HepG2 (cell line): ENCODE data around the gene TOP1. TPM values are rescaled to one million over a fixed set of nuclear protein-coding genes. Genes with fewer than 3 reads are reported as not detected.

ENCODE experiments used
- AHR ChIP-seq: IDR thresholded peaks from 2 replicates; pipeline ENCODE4 v1.6.1; 2018; ENCODE audit warnings: missing genetic modification reagents, missing compliant biosample characterization
- DMAP1 ChIP-seq: IDR thresholded peaks from 2 replicates; pipeline ENCODE4 v1.6.1; 2016
- FOXA1 ChIP-seq, 2 experiments: fragments of 450-650 bp in 1 of 2; sonication (generic) in 1 of 2; formaldehyde crosslinking in 1 of 2; IDR thresholded peaks; 2 replicates each; pipeline versions ENCODE4 v1.4.0 to v1.6.1; 2016 to 2020; ENCODE audit warnings: missing genetic modification reagents in 1 of 2
- FOXA3 ChIP-seq: IDR thresholded peaks from 2 replicates; pipeline ENCODE4 v1.6.1; 2016; ENCODE audit warnings: missing genetic modification reagents, missing compliant biosample characterization
- KAT2B ChIP-seq: fragments of 150-350 bp; IDR thresholded peaks from 2 replicates; pipeline ENCODE4 v1.6.1; 2014; ENCODE audit warnings: low read depth, low read length, borderline replicate concordance
- KLF6 ChIP-seq: IDR thresholded peaks from 2 replicates; pipeline ENCODE4 v1.8.0; 2016; ENCODE audit warnings: missing biosample characterization, missing genetic modification reagents
- NR2C2 ChIP-seq: sonication (generic); formaldehyde crosslinking; IDR thresholded peaks from 2 replicates; pipeline ENCODE4 v1.4.0; 2020; ENCODE audit warnings: missing genetic modification reagents, mild to moderate bottlenecking, moderate library complexity, borderline replicate concordance
- PHF8 ChIP-seq: sonication (generic); formaldehyde crosslinking; IDR thresholded peaks from 2 replicates; pipeline ENCODE4 v1.5.0; 2020; ENCODE audit warnings: missing genetic modification reagents
- SAP130 ChIP-seq: IDR thresholded peaks from 2 replicates; pipeline ENCODE4 v1.6.1; 2016; ENCODE audit warnings: low read depth
- SMYD3 ChIP-seq: sonication (generic); formaldehyde crosslinking; IDR thresholded peaks from 2 replicates; pipeline ENCODE4 v1.8.1; 2023; ENCODE audit warnings: mild to moderate bottlenecking, missing genetic modification reagents
- SOX13 ChIP-seq, 3 experiments: fragments of 450-650 bp in 1 of 3; sonication (generic) in 1 of 3; formaldehyde crosslinking in 1 of 3; IDR thresholded peaks in 2 of 3; conservative IDR thresholded peaks in 1 of 3; 2 replicates each; pipeline versions ENCODE4 v1.5.0 to v1.6.1; 2016 to 2020; ENCODE audit warnings: antibody characterized with exemption in 1 of 3, mild to moderate bottlenecking in 1 of 3, missing compliant biosample characterization in 1 of 3, missing genetic modification reagents in 1 of 3, moderate library complexity in 1 of 3
- TGIF2 ChIP-seq: IDR thresholded peaks from 2 replicates; pipeline ENCODE4 v1.6.1; 2016; ENCODE audit warnings: control low read depth, missing compliant biosample characterization
- THAP11 ChIP-seq: IDR thresholded peaks from 2 replicates; pipeline ENCODE4 v1.6.1; 2016; ENCODE audit warnings: missing biosample characterization, missing genetic modification reagents
- ZBTB21 ChIP-seq: sonication (generic); formaldehyde crosslinking; IDR thresholded peaks from 2 replicates; pipeline ENCODE4 v1.4.0; 2020; ENCODE audit warnings: missing genetic modification reagents
- ZFP90 ChIP-seq: sonication (generic); formaldehyde crosslinking; IDR thresholded peaks from 2 replicates; pipeline ENCODE4 v1.8.0; 2022; ENCODE audit warnings: missing genetic modification reagents, mild to moderate bottlenecking, inconsistent platforms, borderline replicate concordance
- ZNF17 ChIP-seq: sonication (generic); formaldehyde crosslinking; IDR thresholded peaks from 2 replicates; pipeline ENCODE4 v1.5.0; 2020; ENCODE audit warnings: mild to moderate bottlenecking, missing genetic modification reagents
- ZNF274 ChIP-seq: sonication (generic); formaldehyde crosslinking; IDR thresholded peaks from 2 replicates; pipeline ENCODE4 v1.5.1; 2020; ENCODE audit warnings: mild to moderate bottlenecking, missing genetic modification reagents
- ZNF501 ChIP-seq: sonication (generic); formaldehyde crosslinking; IDR thresholded peaks from 2 replicates; pipeline ENCODE4 v1.5.1; 2020; ENCODE audit warnings: mild to moderate bottlenecking, moderate library complexity, missing genetic modification reagents
- ZNF572 ChIP-seq: sonication (generic); formaldehyde crosslinking; IDR thresholded peaks from 2 replicates; pipeline ENCODE4 v1.5.1; 2020; ENCODE audit warnings: mild to moderate bottlenecking, missing genetic modification reagents
- ZNF619 ChIP-seq: sonication (generic); formaldehyde crosslinking; IDR thresholded peaks from 2 replicates; pipeline ENCODE4 v1.4.0; 2020; ENCODE audit warnings: mild to moderate bottlenecking, missing genetic modification reagents
- ZNF792 ChIP-seq: IDR thresholded peaks from 2 replicates; pipeline ENCODE4 v1.6.1; 2016
- ZNF839 ChIP-seq: sonication (generic); formaldehyde crosslinking; IDR thresholded peaks from 2 replicates; pipeline ENCODE4 v1.4.0; 2020; ENCODE audit warnings: missing genetic modification reagents, mild to moderate bottlenecking, borderline replicate concordance
- polyA plus RNA-seq, 8 experiments: library from polyadenylated mRNA; depleted of rRNA in 3 of 8; stranded (reverse) in 7 of 8; unstranded in 1 of 8; fragments of >200 nt; fragmentation: Illumina TruSeq in 4 of 8; extraction: Trizol in 4 of 8; gene quantifications; 2 replicates each; pipeline versions ENCODE4 v1.2.1 to v1.2.3, GENCODE V29; 2011 to 2016; ENCODE audit warnings: low read depth in 4 of 8, missing spikeins in 1 of 8, mixed read lengths in 1 of 8; ENCODE audit not compliant: insufficient read depth in 1 of 8
- total RNA-seq, 5 experiments: library from RNA; depleted of rRNA; stranded (reverse); fragments of >200 nt; fragmentation: Illumina TruSeq; extraction: Trizol; gene quantifications; 2 replicates each; pipeline ENCODE4 v1.2.3, GENCODE V29; 2016; ENCODE audit warnings: low read depth in 1 of 5
- TF ChIP-seq, protein P1 (sequence below): sonication (generic); formaldehyde crosslinking; IDR thresholded peaks from 2 replicates; pipeline ENCODE4 v1.4.0; 2020; ENCODE audit warnings: missing genetic modification reagents, borderline replicate concordance
- TF ChIP-seq, protein P2 (sequence below): IDR thresholded peaks from 2 replicates; pipeline ENCODE4 v1.6.1; 2016; ENCODE audit warnings: mild to moderate bottlenecking, missing biosample characterization, missing genetic modification reagents
- TF ChIP-seq, protein P3 (sequence below): sonication (generic); formaldehyde crosslinking; IDR thresholded peaks from 2 replicates; pipeline ENCODE4 v1.4.0; 2020; ENCODE audit warnings: mild to moderate bottlenecking, missing genetic modification reagents
- TF ChIP-seq, protein P4 (sequence below): sonication (generic); formaldehyde crosslinking; IDR thresholded peaks from 2 replicates; pipeline ENCODE4 v1.8.0; 2022; ENCODE audit warnings: mild to moderate bottlenecking, missing genetic modification reagents, moderate library complexity

Gene TOP1
- total and polyA plus RNA-seq, 2 of the 13 experiments (the other 11 are each of a cell fraction or from before 2014, with no cell fraction given), result 10.2 to 19.4 TPM

DNA sequence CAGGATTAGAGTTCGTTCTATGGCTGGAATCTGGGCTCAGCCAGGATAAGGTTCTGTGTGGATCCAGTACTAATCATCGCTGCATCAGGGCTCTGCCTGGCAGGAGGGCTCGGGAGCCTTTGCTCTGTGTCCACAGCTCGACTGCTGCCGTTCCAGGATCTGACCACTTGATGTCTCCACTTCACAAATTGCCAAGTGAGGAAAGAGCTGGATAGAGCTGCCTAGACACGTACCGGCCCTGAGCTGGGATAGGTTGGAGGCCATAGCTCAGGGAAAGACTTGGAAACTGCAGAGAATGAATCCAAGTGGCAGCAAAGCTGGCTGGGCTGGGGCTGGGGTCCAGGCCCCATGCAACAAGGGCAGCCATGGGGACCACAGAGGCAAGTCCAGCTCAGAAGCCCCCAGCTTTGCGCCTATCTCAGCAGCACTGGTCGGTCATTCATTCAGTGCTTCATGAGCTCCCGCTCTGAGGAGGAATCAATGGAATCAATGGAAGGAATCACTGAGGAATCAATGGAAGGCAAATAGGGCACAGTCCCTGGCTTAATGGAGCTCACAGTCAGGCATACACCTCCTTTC is 38.0 kb upstream of the TOP1 start (continued):
- TF ChIP-seq, protein P1, sequence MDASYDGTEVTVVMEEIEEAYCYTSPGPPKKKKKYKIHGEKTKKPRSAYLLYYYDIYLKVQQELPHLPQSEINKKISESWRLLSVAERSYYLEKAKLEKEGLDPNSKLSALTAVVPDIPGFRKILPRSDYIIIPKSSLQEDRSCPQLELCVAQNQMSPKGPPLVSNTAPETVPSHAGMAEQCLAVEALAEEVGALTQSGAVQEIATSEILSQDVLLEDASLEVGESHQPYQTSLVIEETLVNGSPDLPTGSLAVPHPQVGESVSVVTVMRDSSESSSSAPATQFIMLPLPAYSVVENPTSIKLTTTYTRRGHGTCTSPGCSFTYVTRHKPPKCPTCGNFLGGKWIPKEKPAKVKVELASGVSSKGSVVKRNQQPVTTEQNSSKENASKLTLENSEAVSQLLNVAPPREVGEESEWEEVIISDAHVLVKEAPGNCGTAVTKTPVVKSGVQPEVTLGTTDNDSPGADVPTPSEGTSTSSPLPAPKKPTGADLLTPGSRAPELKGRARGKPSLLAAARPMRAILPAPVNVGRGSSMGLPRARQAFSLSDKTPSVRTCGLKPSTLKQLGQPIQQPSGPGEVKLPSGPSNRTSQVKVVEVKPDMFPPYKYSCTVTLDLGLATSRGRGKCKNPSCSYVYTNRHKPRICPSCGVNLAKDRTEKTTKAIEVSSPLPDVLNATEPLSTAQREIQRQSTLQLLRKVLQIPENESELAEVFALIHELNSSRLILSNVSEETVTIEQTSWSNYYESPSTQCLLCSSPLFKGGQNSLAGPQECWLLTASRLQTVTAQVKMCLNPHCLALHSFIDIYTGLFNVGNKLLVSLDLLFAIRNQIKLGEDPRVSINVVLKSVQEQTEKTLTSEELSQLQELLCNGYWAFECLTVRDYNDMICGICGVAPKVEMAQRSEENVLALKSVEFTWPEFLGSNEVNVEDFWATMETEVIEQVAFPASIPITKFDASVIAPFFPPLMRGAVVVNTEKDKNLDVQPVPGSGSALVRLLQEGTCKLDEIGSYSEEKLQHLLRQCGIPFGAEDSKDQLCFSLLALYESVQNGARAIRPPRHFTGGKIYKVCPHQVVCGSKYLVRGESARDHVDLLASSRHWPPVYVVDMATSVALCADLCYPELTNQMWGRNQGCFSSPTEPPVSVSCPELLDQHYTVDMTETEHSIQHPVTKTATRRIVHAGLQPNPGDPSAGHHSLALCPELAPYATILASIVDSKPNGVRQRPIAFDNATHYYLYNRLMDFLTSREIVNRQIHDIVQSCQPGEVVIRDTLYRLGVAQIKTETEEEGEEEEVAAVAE (CRISPR knock-in tag), result 0 out of 2 replicates have a peak, but pooled peaks have one; percentile 67
- TF ChIP-seq ZNF572, result 0 out of 2 replicates have a peak, but pooled peaks have one; percentile 75
- TF ChIP-seq AHR, result 0 out of 2 replicates have a peak, but pooled peaks have one; percentile 39
- peak; percentile 12; the same call in 1 of the 2 replicates for TF ChIP-seq ZBTB21 (CRISPR knock-in tag)
- TF ChIP-seq, protein P2, sequence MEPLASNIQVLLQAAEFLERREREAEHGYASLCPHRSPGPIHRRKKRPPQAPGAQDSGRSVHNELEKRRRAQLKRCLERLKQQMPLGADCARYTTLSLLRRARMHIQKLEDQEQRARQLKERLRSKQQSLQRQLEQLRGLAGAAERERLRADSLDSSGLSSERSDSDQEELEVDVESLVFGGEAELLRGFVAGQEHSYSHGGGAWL, result 0 out of 2 replicates have a peak, but pooled peaks have one; percentile 35
- TF ChIP-seq ZNF792 (CRISPR knock-in tag), result peak; percentile 91; the same call in 1 of the 2 replicates
- TF ChIP-seq ZNF274 (CRISPR knock-in tag), result no peak; the same call in 1 of the 2 replicates
- peak; percentile 82; the same call in 1 of the 2 replicates for TF ChIP-seq ZNF839 (CRISPR knock-in tag)
- TF ChIP-seq, protein P3, sequence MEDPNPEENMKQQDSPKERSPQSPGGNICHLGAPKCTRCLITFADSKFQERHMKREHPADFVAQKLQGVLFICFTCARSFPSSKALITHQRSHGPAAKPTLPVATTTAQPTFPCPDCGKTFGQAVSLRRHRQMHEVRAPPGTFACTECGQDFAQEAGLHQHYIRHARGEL (CRISPR knock-in tag), result 0 out of 2 replicates have a peak, but pooled peaks have one; percentile 71
- 0 out of 2 replicates have a peak, but pooled peaks have one; percentile 8 for TF ChIP-seq ZFP90 (CRISPR knock-in tag)
- no peak for TF ChIP-seq SMYD3 (CRISPR knock-in tag)
- TF ChIP-seq ZNF501, result peak; percentile 82
- peak; percentile 57; the same call in 1 of the 2 replicates for TF ChIP-seq DMAP1
- TF ChIP-seq, protein P4, sequence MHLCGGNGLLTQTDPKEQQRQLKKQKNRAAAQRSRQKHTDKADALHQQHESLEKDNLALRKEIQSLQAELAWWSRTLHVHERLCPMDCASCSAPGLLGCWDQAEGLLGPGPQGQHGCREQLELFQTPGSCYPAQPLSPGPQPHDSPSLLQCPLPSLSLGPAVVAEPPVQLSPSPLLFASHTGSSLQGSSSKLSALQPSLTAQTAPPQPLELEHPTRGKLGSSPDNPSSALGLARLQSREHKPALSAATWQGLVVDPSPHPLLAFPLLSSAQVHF (CRISPR knock-in tag), result no peak
- TF ChIP-seq NR2C2 (CRISPR knock-in tag), result no peak
- peak; percentile 72; the same call in 1 of the 2 replicates for TF ChIP-seq ZNF619 (CRISPR knock-in tag)
- TF ChIP-seq KLF6 (CRISPR knock-in tag), result peak; percentile 59; the same call in 1 of the 2 replicates
- TF ChIP-seq TGIF2 (CRISPR knock-in tag), result no peak
- peak; percentile 74 for TF ChIP-seq FOXA3 (CRISPR knock-in tag)
- peak; percentile 9; the same call in 1 of the 2 replicates for TF ChIP-seq KAT2B
- no peak for TF ChIP-seq SOX13 (IDR thresholded peaks at IDR 0.05)
- TF ChIP-seq SOX13 (CRISPR knock-in tag; conservative IDR thresholded peaks at IDR 0.05 in 1 of 2, IDR thresholded peaks at IDR 0.05 in 1 of 2), result no peak; a peak in 1 of 4 replicates
- peak; percentile 68 for TF ChIP-seq SAP130 (CRISPR knock-in tag)
- no peak for TF ChIP-seq ZNF17 (CRISPR knock-in tag)
- peak; percentile 75 for TF ChIP-seq THAP11 (CRISPR knock-in tag)
- peak; percentile 40; the same call in 1 of the 2 replicates for TF ChIP-seq PHF8
- TF ChIP-seq FOXA1 (IDR thresholded peaks at IDR 0.05), result no peak
- TF ChIP-seq FOXA1 (CRISPR knock-in tag; IDR thresholded peaks at IDR 0.05), result peak; percentile 78
